ENCODE measurements around the gene FTH1.

DNA sequence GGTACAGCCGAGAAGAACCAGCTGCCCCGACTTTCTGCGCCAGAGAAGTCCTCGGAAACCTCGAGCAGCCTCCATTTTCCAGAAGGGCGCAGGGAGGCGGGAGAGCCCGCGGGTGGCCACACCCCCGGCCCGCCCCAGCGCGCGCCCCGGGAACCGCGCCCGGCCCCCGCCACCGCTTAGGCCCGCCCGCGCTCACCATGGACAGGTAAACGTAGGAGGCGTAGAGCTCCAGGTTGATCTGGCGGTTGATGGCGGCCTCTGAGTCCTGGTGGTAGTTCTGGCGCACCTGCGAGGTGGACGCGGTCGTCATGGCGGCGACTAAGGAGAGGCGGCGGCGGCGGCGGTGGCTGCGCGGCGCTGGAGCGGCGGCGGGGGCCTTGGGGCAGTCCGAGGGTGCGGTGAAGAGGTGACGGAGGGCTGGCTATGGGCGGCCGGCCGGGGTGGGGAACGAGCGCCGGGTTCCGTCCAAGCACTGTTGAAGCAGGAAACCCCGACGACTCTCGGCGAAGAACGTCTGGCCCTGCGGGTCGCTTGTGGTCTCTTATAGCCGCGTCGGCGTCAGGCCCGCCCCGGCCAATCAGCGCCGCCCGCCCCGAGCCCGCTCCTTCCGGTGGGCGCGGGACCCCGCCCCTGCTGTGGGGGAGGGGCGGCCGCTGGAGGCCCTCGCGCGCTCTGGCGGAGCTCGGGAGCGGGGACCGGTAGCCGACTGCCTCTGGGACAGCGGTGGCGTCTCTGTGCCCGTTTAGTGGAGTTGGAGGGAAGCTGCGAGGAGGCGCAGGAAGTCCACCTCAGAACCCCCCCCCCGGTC, at the start of gene FTH1:
- TF ChIP-seq, protein P1, sequence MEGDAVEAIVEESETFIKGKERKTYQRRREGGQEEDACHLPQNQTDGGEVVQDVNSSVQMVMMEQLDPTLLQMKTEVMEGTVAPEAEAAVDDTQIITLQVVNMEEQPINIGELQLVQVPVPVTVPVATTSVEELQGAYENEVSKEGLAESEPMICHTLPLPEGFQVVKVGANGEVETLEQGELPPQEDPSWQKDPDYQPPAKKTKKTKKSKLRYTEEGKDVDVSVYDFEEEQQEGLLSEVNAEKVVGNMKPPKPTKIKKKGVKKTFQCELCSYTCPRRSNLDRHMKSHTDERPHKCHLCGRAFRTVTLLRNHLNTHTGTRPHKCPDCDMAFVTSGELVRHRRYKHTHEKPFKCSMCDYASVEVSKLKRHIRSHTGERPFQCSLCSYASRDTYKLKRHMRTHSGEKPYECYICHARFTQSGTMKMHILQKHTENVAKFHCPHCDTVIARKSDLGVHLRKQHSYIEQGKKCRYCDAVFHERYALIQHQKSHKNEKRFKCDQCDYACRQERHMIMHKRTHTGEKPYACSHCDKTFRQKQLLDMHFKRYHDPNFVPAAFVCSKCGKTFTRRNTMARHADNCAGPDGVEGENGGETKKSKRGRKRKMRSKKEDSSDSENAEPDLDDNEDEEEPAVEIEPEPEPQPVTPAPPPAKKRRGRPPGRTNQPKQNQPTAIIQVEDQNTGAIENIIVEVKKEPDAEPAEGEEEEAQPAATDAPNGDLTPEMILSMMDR (IDR thresholded peaks at IDR 0.05; ENCODE audit: low read depth, low read length, missing input control), result no peak
- TF ChIP-seq YY1 (IDR thresholded peaks at IDR 0.05) (peak; percentile 90), REST (IDR thresholded peaks at IDR 0.05) (peak; percentile 50), TAF1 (conservative IDR thresholded peaks at IDR 0.05) (peak; percentile 85), ATF3 (IDR thresholded peaks at IDR 0.05) (no peak), RAD21 (IDR thresholded peaks at IDR 0.05) (no peak), SP1 (IDR thresholded peaks at IDR 0.05) (no peak), MAX (IDR thresholded peaks at IDR 0.05) (no peak), FOXA1 (IDR thresholded peaks at IDR 0.05) (no peak)
